Stimulated activated CD4-positive, alpha-beta T cell treated with anti-CD3 and anti-CD28 coated beads, TNF-alpha, amount 100 ng/mL, for 48 hours (primary cell): ENCODE measurements around the gene TFB1M.
"Not testable (repeated sequence)": the region's sequence is repeated elsewhere in the genome, so short reads cannot be mapped to it uniquely, and the experiment has no call there.

Experiments
- DNase-seq, 3 donors: peaks; one replicate each; pipeline ENCODE4 v3.0.0-alpha.2; 2020; ENCODE audit warnings: low read depth in 3 of 3

Gene TFB1M

DNA sequence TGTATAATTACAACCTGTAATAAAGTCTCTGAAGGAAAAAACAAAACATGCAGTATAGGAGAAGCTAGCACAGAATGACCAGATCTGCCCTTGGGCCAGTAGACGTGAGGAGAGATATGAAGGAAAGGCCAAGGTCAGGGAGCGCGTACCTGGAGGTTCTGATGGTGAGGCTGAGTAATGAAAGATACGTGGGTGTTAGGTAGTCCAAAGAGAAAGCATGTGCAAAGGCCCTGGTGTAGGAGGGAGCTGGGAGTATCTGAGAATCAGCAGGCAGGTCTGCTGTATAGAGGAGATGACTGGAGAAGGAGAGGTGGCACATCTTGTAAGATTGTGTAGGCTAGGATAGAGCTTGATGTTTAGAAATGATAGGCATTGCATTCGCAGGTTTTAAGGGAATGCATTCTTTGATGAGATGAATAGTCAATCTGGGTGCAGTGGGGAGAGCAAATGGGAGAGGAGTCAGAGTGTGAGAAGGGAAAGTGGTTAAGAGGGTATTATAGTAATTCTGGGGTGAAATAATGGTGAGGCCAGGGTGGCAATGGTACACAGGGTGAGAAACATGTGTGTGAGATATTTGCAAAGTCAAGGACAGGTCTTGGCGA, 15.9 kb upstream of the TFB1M start:
- no peak for DNase-seq

DNA sequence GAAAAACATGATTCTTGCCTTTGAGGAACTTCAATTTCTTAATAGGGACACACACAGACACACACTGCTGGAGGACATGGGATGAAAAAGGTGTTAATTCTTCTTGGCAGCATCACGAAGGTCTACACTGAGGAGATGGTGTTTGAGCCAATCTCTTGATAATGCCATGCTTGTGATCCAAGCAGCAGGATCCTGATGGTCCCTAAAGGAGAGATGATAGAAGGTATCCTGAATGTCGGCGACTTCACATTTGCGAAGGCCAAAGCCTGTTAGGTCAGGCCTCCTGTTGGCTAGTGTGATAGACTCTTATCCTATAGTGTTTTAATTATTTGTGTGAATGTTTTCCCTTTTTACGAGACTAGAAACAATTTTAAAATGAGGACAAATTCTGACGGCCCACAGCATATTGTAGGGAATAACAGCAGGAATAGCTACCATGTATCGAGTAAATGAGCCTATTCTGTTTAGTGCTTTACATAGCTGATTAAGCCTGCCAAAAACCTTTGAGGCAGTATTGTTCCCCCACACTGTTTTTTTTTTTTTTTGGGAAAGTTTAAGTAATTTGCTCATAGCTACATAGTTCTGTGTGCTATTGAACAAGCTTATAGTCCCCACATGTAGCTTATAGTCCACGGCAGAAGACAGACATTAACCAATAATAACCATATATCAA, 15.3 kb upstream of the TFB1M start:
- no peak for DNase-seq

DNA sequence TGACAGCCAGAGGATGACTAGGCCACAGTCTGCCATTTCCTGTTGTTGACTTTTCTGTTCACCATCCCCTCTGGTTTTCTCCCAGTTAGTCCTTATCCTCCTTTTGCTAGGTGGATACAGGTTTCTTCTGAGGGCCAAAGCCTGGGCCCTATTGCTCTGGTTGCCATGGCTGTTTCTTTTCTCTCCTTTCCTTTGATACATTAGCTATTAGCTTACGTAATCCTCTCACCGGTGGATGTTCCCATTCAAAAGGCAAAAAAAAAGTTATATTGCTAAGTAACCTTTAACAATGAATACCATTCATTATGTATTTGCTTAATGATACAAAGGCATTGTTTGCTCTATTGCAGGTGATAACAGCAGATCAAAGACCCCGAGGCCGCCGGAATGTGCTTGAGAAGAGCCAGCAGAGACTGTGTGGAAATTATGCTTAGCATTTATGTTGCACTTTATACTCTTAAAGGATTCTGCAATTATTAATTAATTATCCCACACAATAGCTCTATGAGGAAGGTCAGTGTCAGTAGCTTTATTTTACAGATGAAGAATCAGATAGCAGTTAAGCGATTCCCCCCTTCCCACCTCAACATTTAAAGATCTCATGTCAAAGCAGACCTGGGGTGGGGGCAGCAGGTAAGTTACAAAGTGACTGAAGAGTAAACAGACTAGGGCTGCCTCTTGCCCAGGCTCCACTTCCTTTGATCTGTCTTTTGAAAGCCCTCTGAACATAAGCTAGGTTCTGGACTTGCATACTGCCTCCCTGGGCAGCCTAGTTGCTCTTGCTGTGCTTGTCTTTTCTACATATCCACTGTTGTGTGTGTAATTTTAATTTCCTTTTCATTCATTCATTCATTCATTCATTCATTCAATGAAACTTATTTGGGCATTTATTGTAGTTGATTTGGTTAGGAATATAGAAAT, 14.5 kb upstream of the TFB1M start:
- DNase-seq: no peak

DNA sequence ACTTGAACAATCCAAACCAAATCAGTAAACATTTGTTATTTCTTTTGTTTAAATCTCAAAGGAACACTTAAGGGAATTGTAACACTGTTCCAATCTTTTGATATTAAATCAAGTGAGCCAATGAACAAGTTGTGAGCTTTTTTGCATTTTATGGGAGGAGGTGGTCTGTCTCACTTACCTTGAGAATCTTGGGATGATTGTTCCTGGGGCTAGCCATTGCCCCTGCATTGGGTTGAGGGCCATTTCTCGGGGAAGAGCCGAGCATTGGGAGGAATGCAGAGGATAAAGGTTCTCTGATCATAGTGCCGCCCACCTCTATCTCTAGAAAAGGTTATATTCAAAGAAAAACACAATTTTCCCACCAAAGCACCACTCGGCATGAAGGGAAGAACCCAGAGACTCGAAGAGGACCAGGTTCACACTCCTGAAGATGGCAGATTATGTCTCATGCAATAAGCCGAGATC, 13.8 kb upstream of the TFB1M start:
- DNase-seq: no peak

DNA sequence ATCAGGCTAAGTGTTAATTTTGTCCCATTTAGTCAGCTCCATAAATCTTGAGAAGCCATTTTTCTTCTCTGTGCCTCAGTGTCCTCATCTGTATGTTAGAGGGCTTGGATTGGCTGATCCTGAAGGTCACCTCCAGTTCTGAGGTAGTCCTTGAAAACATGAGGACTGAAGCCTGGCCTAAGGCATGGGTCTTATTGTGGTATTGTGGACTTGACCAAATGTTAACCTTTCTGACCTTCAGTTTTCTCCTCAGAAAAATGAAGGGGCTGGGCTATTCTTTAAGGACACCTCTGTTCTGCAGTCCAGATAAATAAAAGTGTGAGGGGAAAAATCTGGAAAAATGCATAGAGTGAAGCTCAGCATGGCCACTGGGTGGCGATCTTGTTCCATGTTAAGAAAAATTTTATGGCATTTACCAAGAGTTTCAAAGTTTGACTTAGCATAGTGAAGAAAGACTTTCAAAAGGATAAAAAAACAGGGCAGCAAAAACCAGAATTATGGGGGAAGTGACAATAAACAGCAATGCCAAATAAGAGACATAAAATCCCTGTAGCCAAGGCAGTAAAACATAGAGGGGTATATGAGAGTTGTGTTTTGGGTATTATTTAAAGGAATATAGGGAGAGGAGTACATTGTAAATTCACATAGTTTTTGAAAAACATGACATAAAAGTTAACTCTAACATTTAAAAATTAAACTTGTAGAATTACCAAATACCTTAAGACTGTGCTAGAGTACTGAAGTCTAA, 13.2 kb upstream of the TFB1M start:
- peak in 2 of 3 donors; percentile 21 to 61 for DNase-seq

DNA sequence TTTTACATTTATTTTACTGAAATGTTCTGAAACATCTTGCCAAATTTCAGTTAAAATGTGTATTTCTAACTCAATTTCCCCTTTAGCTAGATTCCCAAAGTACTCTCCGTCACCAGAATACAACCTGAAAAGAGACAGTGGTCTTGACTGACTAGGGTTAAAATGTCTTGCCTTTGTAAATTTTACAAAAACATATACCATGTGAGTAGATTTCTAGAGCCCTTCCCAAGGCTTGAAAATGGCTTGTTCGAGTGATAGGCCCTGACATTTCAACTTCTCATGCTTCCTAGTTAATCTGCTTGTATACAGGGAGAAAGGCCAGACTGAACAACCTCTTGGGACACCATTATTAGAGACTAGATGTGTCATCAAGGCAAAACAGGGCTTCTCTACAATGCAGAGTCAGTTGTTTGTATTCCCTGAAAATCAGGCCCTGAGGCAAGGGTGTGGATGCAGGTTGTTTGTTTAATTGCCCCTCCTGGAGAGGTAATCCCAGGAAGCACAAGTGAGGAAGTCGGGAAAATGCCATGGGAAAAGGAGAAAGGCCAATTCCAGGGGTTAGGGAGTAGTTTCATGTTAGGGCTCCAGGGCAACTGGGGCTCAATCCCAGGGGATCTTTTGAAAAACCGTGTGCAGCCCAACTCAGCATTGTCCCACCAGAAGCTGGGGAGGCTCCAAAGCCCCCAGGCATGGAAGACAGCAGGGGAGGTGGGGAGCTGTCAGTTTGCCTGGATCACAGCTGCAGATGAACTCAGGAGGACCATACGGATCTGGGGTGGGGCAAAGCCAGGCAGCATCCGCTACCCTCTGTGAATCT, 11.6 kb upstream of the TFB1M start:
- DNase-seq: no peak

DNA sequence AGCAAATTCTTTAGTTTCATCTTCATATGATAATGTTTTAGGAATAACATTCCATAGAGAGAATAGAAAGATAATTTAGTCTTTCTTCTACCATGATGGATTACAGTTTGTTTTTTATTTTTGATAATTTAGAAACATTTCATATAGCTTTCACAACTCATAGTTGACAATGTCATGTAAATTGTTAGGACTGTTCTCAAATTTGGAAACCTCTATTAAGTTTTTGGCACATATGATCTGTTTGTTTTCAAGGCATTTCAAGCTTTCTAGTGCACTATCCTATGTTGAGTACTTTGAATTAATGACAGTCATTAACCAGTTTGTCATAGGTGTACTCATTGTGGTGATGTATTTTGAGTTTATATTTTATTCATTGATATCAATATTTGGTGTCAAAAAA, 10.7 kb upstream of the TFB1M start:
- no peak for DNase-seq

DNA sequence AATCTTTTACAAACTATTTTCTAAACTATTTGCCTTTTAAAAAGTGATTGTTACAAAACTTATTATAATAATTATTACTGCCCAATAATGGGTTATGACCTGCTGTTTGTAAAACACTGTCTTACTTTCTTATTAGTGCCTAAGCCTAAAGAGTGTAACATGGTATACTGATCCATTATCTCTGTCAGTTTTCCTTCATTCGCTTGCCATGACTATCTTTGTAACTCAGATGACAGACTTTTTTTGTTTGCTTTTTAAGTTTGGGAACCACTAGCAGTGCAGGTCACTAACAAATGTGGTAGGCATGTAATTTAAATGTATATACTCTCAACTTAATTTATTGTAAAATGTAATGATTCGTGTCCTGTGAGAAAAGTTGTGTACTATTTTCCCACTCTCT, 9.9 kb upstream of the TFB1M start:
- DNase-seq: no peak

DNA sequence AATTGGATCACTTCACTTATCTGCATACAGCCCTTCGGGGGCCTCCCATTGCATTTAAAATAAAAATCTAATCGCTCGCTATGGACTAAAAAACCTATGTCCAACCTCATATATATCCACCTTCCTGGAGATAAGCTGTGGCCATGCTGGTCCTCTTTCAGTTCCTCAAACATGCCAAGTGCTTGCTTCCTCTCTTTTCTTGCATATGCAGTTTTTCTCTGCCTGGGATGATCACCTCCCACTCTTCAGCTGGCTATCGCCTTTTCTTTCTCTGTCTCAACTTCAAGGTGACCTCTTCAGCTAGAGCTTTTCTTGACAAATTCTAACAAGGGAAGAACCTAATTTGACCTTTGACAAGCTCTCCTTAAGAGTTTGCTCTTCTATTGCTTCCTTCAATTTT, 5.6 kb upstream of the TFB1M start:
- DNase-seq: no peak

DNA sequence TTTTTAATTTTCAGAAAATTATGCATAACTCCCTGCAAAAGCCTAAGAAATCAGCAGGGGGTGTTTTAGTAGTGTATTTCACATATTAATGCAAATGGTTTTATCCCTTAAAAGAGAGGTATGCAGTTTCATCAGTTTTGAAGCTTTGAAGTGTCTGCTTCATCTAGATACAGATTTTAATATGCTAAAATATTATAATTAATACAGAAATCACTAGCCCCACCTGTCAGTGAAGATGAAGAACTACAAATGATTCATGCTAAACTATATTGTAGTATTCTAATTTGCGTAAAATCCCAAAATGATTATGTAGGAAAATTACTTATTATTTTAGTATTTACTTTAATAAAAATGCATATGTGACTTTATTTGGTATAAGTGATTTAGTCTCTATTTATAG, 2.9 kb upstream of the TFB1M start:
- DNase-seq: no peak

DNA sequence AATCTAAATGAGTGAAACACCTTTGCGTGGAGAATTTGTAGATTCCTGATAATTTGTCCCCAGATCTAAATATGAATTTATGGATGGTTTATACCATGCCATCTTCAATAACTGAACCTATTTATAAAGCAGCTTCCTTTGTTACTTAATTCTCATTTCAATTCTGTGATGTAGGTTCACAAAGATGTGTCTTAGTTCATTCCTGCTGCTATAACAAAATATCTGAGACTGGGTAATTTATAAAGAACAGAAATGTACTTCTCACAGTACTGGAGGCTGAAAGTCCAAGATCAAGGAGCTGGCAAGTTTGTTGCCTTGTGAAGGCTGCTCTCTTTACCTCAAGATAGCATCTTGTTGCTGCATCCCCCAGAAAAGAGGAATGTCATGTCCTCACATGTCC, 2.1 kb upstream of the TFB1M start:
- DNase-seq: no peak

DNA sequence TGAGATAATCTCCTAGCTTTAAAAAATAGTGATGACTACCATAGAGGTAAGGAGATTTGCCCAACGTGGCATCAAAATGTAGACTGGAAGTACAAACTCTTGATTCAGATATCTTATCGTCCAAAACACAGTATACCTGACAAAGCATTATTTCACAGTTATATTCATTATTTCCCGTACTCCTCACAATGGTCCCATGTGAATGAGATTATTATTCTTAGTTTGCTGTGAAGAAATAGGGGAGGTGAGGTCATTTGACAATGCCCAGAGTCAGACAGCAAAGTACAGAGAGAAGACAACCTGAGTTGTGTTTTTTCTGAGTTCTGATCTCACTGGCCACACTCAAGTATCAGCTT, 1.2 kb upstream of the TFB1M start:
- DNase-seq: no peak

DNA sequence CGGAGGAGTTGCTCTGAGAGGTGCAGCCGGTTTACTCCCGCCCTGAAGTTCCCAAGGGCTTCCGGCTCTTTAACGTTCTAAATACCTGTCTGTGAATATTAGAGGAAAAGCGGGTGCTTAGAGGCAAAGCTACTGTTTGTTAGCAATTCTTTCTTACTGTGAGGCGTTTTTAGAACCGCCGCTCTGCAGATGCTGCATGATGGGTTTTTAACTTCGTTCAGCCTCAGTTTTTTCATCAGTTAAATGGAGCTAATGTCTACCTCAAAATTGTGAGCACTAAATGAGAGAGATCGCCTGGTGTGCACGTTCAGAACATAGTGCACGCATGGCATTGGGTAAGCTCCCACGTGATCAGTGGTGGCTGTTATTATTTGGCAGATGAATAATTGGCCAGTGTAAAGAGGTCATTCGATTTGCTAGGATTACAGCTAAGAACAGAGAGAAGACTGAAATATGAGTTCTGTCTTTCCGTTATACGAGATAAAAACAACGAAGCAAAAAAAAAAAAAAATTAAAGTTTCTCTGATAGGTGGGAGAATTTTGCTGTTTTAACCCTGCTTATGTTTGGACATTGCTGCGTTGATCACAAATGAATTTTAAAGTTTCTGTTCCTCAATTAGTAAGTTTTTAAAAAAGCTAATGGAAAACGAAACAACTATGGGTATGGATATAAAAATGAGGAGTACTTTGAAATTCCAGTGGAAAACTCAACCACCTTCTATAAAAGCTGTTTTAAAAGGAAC, 660 bp upstream of the TFB1M start:
- DNase-seq: peak in 2 of 3 donors; percentile 48 to 50

DNA sequence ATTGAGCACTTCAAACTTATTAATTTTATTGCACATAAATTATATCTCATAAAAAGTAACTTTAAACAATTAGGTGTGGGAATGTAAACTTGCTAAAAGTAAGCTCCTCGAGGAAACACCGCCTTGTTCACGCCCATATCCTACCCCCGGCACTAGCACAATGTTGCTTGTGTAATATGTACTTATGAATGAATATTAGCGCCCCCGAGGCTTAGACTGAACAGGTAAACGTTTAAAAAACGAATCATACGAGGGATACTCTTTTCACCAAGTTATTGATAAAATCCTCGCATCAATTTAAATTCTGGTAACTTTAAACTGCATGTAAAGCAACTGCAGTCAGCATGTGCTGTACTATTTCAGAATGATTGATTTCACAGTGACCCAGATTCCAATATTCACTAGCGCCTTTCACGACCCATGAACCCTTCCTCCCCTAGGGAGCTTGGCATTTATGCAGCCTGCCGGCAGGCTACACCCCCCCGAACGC, 637 bp downstream of the TFB1M start:
- no peak for DNase-seq

DNA sequence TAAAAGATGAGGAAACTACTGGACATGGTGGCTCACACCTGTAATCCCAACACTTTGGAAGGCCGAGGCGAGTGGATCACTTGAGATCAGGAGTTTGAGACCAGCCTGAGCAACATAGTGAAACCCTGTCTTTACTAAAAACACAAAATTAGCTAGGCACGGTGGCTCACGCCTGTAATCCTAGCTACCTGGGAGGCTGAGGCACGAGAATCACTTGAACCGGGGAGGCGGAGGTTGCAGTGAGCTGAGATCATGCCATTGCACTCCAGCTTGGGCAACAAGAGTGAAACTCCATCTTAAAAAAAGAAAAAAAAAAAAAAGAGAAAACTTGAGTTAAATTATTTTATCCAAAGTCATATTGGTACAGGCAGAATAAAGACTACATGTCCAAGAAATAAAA, 1.3 kb downstream of the TFB1M start:
- DNase-seq: not testable (repeated sequence)

DNA sequence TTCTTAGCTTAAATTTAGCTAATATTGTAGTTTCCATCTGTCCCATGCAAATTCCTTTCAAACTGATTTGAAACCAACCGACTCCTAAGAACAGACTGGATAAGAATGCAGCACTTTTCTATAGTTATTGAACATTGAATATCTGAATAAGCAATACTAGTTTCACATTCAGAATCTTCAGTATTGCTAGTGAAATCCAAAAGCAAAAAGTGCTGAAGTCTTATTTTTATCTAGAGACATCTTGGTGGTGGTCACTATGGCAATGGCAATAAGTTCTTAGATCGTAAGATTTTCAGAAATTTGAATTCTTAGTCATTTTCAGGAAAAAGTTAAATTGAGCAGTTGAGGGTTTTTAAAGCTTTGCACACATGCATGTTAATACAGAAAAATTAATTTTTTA, 2.7 kb downstream of the TFB1M start:
- no peak for DNase-seq

DNA sequence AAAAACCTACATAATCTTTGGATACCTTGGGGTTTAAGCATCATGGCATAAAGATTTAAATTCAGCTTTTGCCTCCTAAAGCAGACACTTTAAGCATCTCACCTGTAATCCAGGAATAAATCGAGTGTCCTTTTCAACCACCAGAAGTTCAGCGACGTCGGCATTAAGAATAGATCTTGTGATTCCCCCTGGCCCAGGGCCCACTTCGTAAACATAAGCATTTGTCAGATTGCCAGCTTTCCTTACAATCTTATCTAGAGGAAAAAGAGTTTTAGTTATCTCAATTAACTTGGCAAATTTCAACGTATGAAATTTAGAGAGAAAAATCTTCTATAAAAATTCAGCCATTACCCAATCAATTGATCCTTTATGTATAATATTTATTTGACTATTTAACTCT, 3.2 kb downstream of the TFB1M start:
- DNase-seq: no peak

DNA sequence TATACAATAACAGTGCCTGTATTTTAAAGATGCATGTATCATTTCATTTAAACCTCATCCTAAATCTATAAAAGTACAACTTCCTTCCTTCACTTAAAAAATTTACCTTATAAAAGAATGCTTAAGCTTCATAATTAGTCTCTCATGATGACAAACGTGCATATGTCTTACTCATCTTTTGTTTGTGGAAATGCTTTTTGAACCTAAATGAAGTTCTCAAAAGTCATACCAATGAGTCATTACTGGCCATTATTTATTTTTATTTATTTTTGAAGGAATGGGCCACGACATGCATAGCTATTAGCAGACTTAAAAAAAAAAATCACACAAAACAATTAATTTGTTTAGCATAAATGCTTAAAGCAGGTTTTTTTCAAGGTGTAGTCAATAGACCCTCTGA, 3.7 kb downstream of the TFB1M start:
- DNase-seq: no peak

DNA sequence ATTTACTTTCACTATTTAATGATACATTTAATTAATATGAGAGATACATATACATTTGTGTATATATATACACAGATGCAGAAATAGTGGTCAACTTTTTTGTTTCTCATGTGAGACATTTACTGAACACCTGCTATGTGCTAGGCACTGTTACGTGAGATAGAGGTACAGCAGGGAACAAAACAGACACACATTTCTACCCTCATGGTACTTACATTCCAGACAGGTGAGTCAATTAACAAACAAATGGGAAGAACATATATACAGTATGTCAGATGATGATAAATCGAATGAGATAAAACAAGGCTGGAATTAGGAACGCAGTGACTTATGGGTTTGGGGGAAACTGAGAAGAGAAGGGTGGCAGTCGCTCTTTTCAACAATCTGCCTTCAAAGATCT, 5.1 kb downstream of the TFB1M start:
- no peak for DNase-seq

DNA sequence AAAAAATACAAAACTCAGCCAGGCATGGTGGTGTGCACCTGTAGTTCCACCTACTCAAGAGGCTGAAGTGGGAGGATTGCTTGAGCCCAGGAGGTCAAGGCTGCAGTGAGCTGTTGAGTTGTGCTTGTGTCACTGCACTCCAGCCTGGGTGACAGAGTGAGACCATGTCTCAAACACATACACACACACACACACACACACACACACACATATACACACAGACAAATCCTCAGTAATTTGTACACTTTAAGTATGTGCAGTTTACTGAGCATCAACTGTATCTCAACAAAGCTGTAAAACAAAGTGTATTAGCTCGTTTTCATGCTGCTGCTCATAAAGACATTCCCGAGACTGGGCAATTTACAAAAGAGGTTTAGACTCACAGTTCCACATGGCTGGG, 7.3 kb downstream of the TFB1M start:
- DNase-seq: no peak
